Measurements from ENCODE around the gene SLC44A3. TPM values are rescaled to one million over a fixed set of nuclear protein-coding genes. Genes with fewer than 3 reads are reported as not detected.
"Not testable (repeated sequence)": the region's sequence is repeated elsewhere in the genome, so short reads cannot be mapped to it uniquely, and the experiment has no call there.

Gene SLC44A3
- total and polyA plus RNA-seq, 11 donors: 1.3 to 8.8 (median 5.8) TPM

GRCh38 chr1:94936861-94937620 is 116.9 kb downstream of the SLC44A3 start:
- Histone ChIP-seq H3K36me3 (peaks cover 0 to 20% (median 2%) of the 10 kb centered on the region in 9 donors), H3K27ac (no peak overlapping the region), H3K9me3 (no peaks in the 10 kb centered on the region), H3K27me3 (no peaks in the 10 kb centered on the region), H3K4me3 (no peak overlapping the region), H3K4me1 (peaks cover 0 to 41% (median 13%) of the 10 kb centered on the region in 12 donors)
- TF ChIP-seq CTCF (IDR thresholded peaks at IDR 0.05) (no peak), POLR2A (IDR thresholded peaks at IDR 0.05) (no peak)
- 76 to 78% (median 76%) methylated on average over 5 of the region's 5 CpGs for WGBS, 4 donors
- ATAC-seq (no peak), DNase-seq (no peak)
- intact Hi-C loops (cut with DNase I): no loop called here

GRCh38 chr1:94937820-94938219 is 117.7 kb downstream of the SLC44A3 start:
- 55 to 100% (median 97%) methylated on average over 1 of the region's 1 CpG for WGBS, 4 donors
- intact Hi-C loops (cut with DNase I): no loop called here
- H3K4me3 ChIP-seq: no peak overlapping the region
- H3K27me3 ChIP-seq: no peaks in the 10 kb centered on the region
- peaks cover 0 to 12% (median 0%) of the 10 kb centered on the region in 9 donors for H3K36me3 ChIP-seq
- no peak for ATAC-seq
- no peaks in the 10 kb centered on the region for H3K9me3 ChIP-seq
- TF ChIP-seq POLR2A (IDR thresholded peaks at IDR 0.05) (no peak), CTCF (IDR thresholded peaks at IDR 0.05) (no peak)
- peaks cover 0 to 41% (median 13%) of the 10 kb centered on the region in 12 donors for H3K4me1 ChIP-seq
- H3K27ac ChIP-seq: peak overlapping the region in 1 of 12 donors; percentile 37
- no peak for DNase-seq

GRCh38 chr1:94940738-94941137 is 120.6 kb downstream of the SLC44A3 start:
- DNase-seq: no peak
- Histone ChIP-seq H3K4me3 (no peak overlapping the region), H3K27ac (no peak overlapping the region), H3K36me3 (no peaks in the 10 kb centered on the region), H3K9me3 (no peaks in the 10 kb centered on the region), H3K27me3 (no peaks in the 10 kb centered on the region), H3K4me1 (peaks cover 0 to 35% (median 13%) of the 10 kb centered on the region in 12 donors)
- no peak for TF ChIP-seq CTCF (IDR thresholded peaks at IDR 0.05)
- no peak for TF ChIP-seq POLR2A (IDR thresholded peaks at IDR 0.05)
- 86 to 94% (median 87%) methylated on average over 3 of the region's 3 CpGs for WGBS, 4 donors
- no peak for ATAC-seq
- intact Hi-C loops (cut with DNase I): no loop called here

- H3K4me1 ChIP-seq: peaks cover 0 to 31% (median 11%) of the 10 kb centered on the region in 12 donors
- H3K9me3 ChIP-seq; H3K36me3 ChIP-seq; H3K4me3 ChIP-seq; ATAC-seq; DNase-seq; intact Hi-C loops (cut with DNase I); H3K27me3 ChIP-seq; H3K27ac ChIP-seq: not testable (repeated sequence)
- WGBS, 4 donors: 96 to 100% (median 99%) methylated on average over 1 of the region's 1 CpG
Measured at GRCh38 chr1:94941480-94941879, 121.3 kb downstream of the SLC44A3 start.

Data from heart left ventricle (tissue), 16 donors.